Type B pancreatic cell (in vitro differentiated cells): ENCODE results near the gene MPZL3. TPM values are rescaled to one million over a fixed set of nuclear protein-coding genes. Genes with fewer than 3 reads are reported as not detected.
A peak's percentile ranks its signal among the peaks of the same experiment; 100 is the strongest.

ENCODE experiments used
- DNase-seq: peaks from one replicate; pipeline ENCODE4 v3.0.0; 2021; ENCODE audit warnings: mixed read lengths; ENCODE audit not compliant: unreplicated experiment; ENCODE audit errors: extremely low spot score
- H3K27ac Mint-ChIP-seq: 2 replicates; pipeline ENCODE4 v1.8.0; 2021; ENCODE audit warnings: mild to moderate bottlenecking, mixed read lengths
- H3K27me3 Mint-ChIP-seq: 2 replicates; pipeline ENCODE4 v1.8.0; 2021; ENCODE audit warnings: mixed read lengths
- H3K36me3 Mint-ChIP-seq: 2 replicates; pipeline ENCODE4 v1.8.0; 2021; ENCODE audit warnings: mixed read lengths
- H3K4me1 Mint-ChIP-seq: one replicate; pipeline ENCODE4 v1.8.0; 2021; ENCODE audit warnings: mixed read lengths; ENCODE audit not compliant: unreplicated experiment
- H3K4me3 Mint-ChIP-seq: 2 replicates; pipeline ENCODE4 v1.8.0; 2021; ENCODE audit warnings: mild to moderate bottlenecking, mixed read lengths
- H3K9me3 Mint-ChIP-seq: 2 replicates; pipeline ENCODE4 v1.8.0; 2021; ENCODE audit warnings: mixed read lengths
- CTCF ChIP-seq: fragments of 200-600 bp; sonication (generic); conservative IDR thresholded peaks from 2 replicates; pipeline ENCODE4 v1.5.0; 2021; ENCODE audit warnings: antibody characterized with exemption, mild to moderate bottlenecking
- total RNA-seq: library from RNA; stranded (reverse); gene quantifications from 2 replicates; pipeline ENCODE4 v1.2.1, GENCODE V29; 2021; ENCODE audit warnings: low replicate concordance

MPZL3 gene
- total RNA-seq, 1 donor from 2014 or later = 10.2 TPM

- Mint-ChIP-seq H3K36me3 (peaks cover 4% of the 10 kb centered on the region), H3K9me3 (no peaks in the 10 kb centered on the region), H3K27me3 (peaks cover 34% of the 10 kb centered on the region), H3K4me3 (peak overlapping the region; percentile 90), H3K4me1 (peaks cover 37% of the 10 kb centered on the region), H3K27ac (peak overlapping the region; percentile 96)
- no peak for TF ChIP-seq CTCF
- DNase-seq = no peak
These were observed 12.7 kb upstream of the MPZL3 start for GRCh38 chr11:118264569-118265465.

- peak within 1 kb of the TSS; percentile 96 for H3K27ac Mint-ChIP-seq
- DNase-seq = peak; percentile 70
- H3K9me3 Mint-ChIP-seq = no peaks in the 10 kb centered on the region
- peak within 1 kb of the TSS; percentile 90 for H3K4me3 Mint-ChIP-seq
- no peak for TF ChIP-seq CTCF
- peaks cover 28% of the 10 kb centered on the region for H3K27me3 Mint-ChIP-seq
- H3K4me1 Mint-ChIP-seq = peaks cover 37% of the 10 kb centered on the region
- H3K36me3 Mint-ChIP-seq = peaks cover 6% of the 10 kb centered on the region
These were observed 11.8 kb upstream of the MPZL3 start, which contains the start of gene MPZL2 for GRCh38 chr11:118263695-118264568. Gene MPZL2 (minus strand): TSS chr11:118264297. CDS start chr11:118264153, 144 bp downstream.

GRCh38 chr11:118263112-118263511 lies 10.9 kb upstream of the MPZL3 start:
- H3K27ac Mint-ChIP-seq = peak overlapping the region; percentile 96
- no peak for DNase-seq
- no peak for TF ChIP-seq CTCF
- peaks cover 28% of the 10 kb centered on the region for H3K27me3 Mint-ChIP-seq
- H3K4me1 Mint-ChIP-seq = peaks cover 37% of the 10 kb centered on the region
- peak overlapping the region; percentile 90 for H3K4me3 Mint-ChIP-seq
- peaks cover 13% of the 10 kb centered on the region for H3K36me3 Mint-ChIP-seq
- H3K9me3 Mint-ChIP-seq = no peaks in the 10 kb centered on the region

- H3K4me3 Mint-ChIP-seq = no peak overlapping the region
- no peaks in the 10 kb centered on the region for H3K9me3 Mint-ChIP-seq
- TF ChIP-seq CTCF = no peak
- H3K27ac Mint-ChIP-seq = no peak overlapping the region
- peaks cover 26% of the 10 kb centered on the region for H3K27me3 Mint-ChIP-seq
- peaks cover 28% of the 10 kb centered on the region for H3K4me1 Mint-ChIP-seq
- DNase-seq = no peak
- peaks cover 18% of the 10 kb centered on the region for H3K36me3 Mint-ChIP-seq
These were observed 8.2 kb upstream of the MPZL3 start for GRCh38 chr11:118260353-118260752.

GRCh38 chr11:118259138-118259537 lies 7.0 kb upstream of the MPZL3 start:
- Mint-ChIP-seq H3K27me3 (peaks cover 14% of the 10 kb centered on the region), H3K27ac (no peak overlapping the region), H3K4me3 (no peak overlapping the region), H3K4me1 (peaks cover 16% of the 10 kb centered on the region), H3K36me3 (peaks cover 18% of the 10 kb centered on the region), H3K9me3 (no peaks in the 10 kb centered on the region)
- no peak for TF ChIP-seq CTCF
- no peak for DNase-seq
